Measurements from ENCODE around the gene CPNE7. TPM values are rescaled to one million over a fixed set of nuclear protein-coding genes. Genes with fewer than 3 reads are reported as not detected.
A peak's percentile ranks its signal among the peaks of the same experiment; 100 is the strongest.

Gene CPNE7
- total and polyA plus RNA-seq, 10 of the 15 experiments (the other 5 are each of a cell fraction or from before 2014, with no cell fraction given), result 0.29 to 46.9 (median 17.5) TPM

DNA sequence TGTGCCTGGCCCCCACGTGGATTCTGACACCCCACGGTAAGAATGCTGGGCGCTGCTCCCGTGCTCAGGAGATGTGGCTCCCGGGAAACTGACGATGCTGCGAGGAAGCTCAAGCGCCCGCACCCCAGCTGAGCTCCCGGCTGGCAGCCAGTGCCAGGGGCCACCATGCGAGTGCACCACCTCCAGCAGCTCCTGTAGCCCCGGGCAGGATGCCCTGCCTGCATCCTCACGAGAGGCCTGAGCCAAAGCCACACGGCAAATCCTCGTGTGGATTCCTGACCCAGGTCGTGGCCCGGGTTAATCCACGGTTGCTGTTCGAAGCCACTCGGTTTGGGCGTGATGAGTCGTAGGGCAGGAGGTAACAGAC lies 26.3 kb downstream of the CPNE7 start (continued):
- no peak for TF ChIP-seq NFIC (IDR thresholded peaks at IDR 0.05; ENCODE audit: low read depth, low read length)

DNA sequence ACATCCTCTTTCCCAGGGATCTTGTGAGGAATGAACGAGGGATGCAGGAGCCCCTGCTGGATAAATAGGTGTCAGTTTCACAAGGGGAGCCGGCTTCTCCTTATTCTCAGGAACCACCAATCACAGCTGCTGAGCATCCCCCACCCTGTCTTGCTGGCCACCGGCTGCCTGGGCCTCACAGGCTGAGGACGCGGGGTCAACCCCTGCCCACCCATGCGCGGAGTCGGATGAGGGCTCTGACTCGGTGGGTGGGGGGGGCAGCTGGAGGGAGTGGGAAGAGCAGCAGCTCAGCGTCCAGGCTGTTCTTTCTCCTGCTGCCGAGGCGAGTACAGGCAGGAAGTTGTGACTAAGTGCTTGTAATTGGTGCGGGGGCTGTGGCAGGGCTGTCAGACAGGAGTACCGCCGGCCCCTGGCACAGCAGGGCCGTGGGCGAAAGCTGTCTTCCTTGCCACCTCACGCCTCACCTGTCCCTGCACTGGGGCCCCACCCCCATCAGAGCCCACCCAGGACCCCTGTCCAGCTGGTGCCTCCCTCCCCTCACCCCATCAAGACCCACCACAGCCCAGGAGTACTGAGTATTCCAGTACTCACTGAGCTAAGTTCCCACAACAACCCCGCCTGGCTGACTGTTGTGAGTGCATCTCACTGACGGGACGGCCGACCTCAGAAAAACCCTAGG lies 26.9 kb downstream of the CPNE7 start:
- no peaks in the 10 kb centered on the region for H4K20me1 ChIP-seq (ENCODE audit: control insufficient read depth, insufficient read depth)
- TF ChIP-seq DPF2 (IDR thresholded peaks at IDR 0.05) (0 out of 2 replicates have a peak, but pooled peaks have one; percentile 44), MTA2 (IDR thresholded peaks at IDR 0.05; ENCODE audit: low read depth) (no peak), USF2 (IDR thresholded peaks at IDR 0.05; ENCODE audit: borderline replicate concordance, low read depth, low read length) (no peak), EGR1 (IDR thresholded peaks at IDR 0.05; ENCODE audit: borderline replicate concordance in 1 of 2, low read depth in 2 of 2, low read length in 2 of 2) (peak in 1 of 2 experiments; percentile 54; a peak in 1 of 3 replicates), E2F8 (IDR thresholded peaks at IDR 0.05; ENCODE audit: low read depth, partially characterized antibody) (no peak), PKNOX1 (IDR thresholded peaks at IDR 0.05) (0 out of 2 replicates have a peak, but pooled peaks have one; percentile 14), IKZF1 (conservative IDR thresholded peaks at IDR 0.05) (0 out of 2 replicates have a peak, but pooled peaks have one; percentile 50), RELA (IDR thresholded peaks at IDR 0.05; ENCODE audit: borderline replicate concordance, partially characterized antibody) (no peak), IRF4 (IDR thresholded peaks at IDR 0.05; ENCODE audit: low read depth, low read length) (no peak)
- ATAC-seq (peak; percentile 68), DNase-seq (ENCODE audit: low read depth, low spot score) (no peak), FAIRE-seq (no peak)
- no peaks in the 10 kb centered on the region for H3K27me3 ChIP-seq (replicated peaks in 1 of 2; ENCODE audit: control insufficient read depth in 2 of 2, insufficient read depth in 2 of 2, low read length in 1 of 2)
- RAD21 ChIA-PET (ENCODE audit: unreplicated experiment), result interaction anchor here (0.5 to 1.0 kb wide), 3 partner anchors 28 to 363 kb away, joined by 3 to 6 read pairs (median 4); no protein-coding TSS in a partner anchor
- H3K4me2 ChIP-seq (ENCODE audit: control insufficient read depth, insufficient read depth), result no peak overlapping the region
- no peak overlapping the region for H2AFZ ChIP-seq (ENCODE audit: control insufficient read depth, low read depth, low read length)
- intact Hi-C loops (cut with micrococcal nuclease; ENCODE audit: unreplicated experiment), result no loop called here
- SMC1A ChIA-PET (ENCODE audit: uncharacterized antibody, unreplicated experiment), result interaction anchor here (0.7 kb wide), 1 partner anchor 259 kb away, joined by 3 read pairs; no protein-coding TSS in a partner anchor
- H3K4me1 ChIP-seq (ENCODE audit: control insufficient read depth, insufficient read depth, low read length), result no peaks in the 10 kb centered on the region
- no TSS peak for BruUV-seq (replicated peaks)
- H3K9ac ChIP-seq (ENCODE audit: control insufficient read depth, insufficient read depth, low read length), result no peak overlapping the region
- POLR2A ChIA-PET, result interaction anchor here (0.5 kb wide), 1 partner anchor 51 kb away, joined by 5 read pairs; no protein-coding TSS in a partner anchor
- CTCF ChIA-PET, result interaction anchor here (1.1 to 1.3 kb wide), 3 partner anchors 12 to 39 kb away, joined by 3 to 4 read pairs (median 3); no protein-coding TSS in a partner anchor
- H3K27ac ChIP-seq (ENCODE audit: control insufficient read depth, insufficient read depth), result no peak overlapping the region
- no peaks in the 10 kb centered on the region for H3K9me3 ChIP-seq (replicated peaks; ENCODE audit: control insufficient read depth, insufficient read depth, low read length)
- no peaks in the 10 kb centered on the region for H3K36me3 ChIP-seq (ENCODE audit: control insufficient read depth in 2 of 2, insufficient read depth in 2 of 2, low read length in 1 of 2)
- under 1% methylated on average over 22 of the region's 22 CpGs for WGBS (ENCODE audit: insufficient coverage, insufficient replicate concordance, low lambda C conversion rate, missing lambda C conversion rate)
- in situ Hi-C loops (cut with MboI), result no loop called here
- no peak overlapping the region for H3K4me3 ChIP-seq
- no peaks in the 10 kb centered on the region for H3K79me2 ChIP-seq (ENCODE audit: control insufficient read depth, insufficient read depth, low read length)

Measured in GM12878 (cell line).